GM18499 (cell line): Measurements from ENCODE around the gene NOS2.
"Not testable (repeated sequence)": the region's sequence is repeated elsewhere in the genome, so short reads cannot be mapped to it uniquely, and the experiment has no call there.

Source experiments
- ATAC-seq: cut with Tn5 transposase; IDR thresholded peaks from one replicate; pipeline ENCODE4 v1.9.1; 2021; ENCODE audit warnings: moderate number of reproducible peaks; ENCODE audit not compliant: insufficient read depth, unreplicated experiment

NOS2 gene

GRCh38 chr17:27740541-27740940 lies 59.8 kb downstream of the NOS2 start:
- not testable (repeated sequence) for ATAC-seq

DNA sequence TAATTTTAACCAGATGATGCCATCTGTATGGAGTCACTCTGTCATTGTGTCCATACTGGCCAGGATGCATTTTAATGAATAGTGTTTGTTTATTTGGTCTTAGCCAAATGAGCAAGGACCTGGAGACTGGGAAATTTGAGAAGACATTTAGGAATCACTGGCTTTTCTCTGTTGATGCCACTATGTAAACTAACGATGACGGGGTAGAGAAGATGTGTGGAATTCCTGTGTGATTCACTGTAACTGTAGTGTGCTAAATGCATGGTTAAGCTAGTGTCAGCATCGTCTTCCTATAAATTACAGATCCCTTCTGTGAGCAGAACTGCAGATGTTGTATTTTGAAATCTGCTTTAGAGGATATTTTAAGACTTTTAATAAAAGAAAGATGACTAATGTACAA lies 66.6 kb downstream of the NOS2 start:
- no peak for ATAC-seq

- not testable (repeated sequence) for ATAC-seq
Observed at GRCh38 chr17:27732746-27733145, 67.6 kb downstream of the NOS2 start.

DNA sequence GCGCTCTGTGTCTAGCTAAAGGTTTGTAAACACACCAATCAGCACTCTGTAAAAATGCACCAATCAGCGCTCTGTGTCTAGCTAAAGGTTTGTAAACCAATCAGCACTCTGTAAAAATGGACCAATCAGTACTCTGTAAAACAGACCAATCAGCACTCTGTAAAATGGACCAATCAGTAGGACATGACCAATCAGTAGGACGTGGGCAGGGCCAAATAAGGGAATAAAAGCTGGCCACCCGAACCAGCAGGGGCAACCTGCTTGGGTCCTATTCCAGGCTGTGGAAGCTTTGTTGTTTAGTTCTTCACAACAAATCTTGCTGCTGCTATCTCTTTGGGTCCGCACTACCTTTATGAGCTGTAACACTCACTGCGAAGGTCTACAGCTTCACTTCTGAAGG lies 74.3 kb downstream of the NOS2 start:
- not testable (repeated sequence) for ATAC-seq

- no peak for ATAC-seq
Observed at GRCh38 chr17:27721797-27722196, 78.5 kb downstream of the NOS2 start.
